Immature natural killer cell (primary cell): Measurements from ENCODE around the gene ACSF2. TPM values are rescaled to one million over a fixed set of nuclear protein-coding genes. Genes with fewer than 3 reads are reported as not detected.

ENCODE experiments used
- DNase-seq, 3 donors: peaks; one replicate each; pipeline ENCODE4 v3.0.0; 2022; ENCODE audit warnings: mixed read lengths in 1 of 3
- H3K27ac Mint-ChIP-seq, 6 donors: one replicate each; pipeline ENCODE4 v1.8.0; 2020; ENCODE audit warnings: mixed read lengths in 6 of 6, mild to moderate bottlenecking in 5 of 6, inconsistent platforms in 4 of 6, moderate library complexity in 3 of 6
- H3K27me3 Mint-ChIP-seq, 3 donors: one replicate each; pipeline ENCODE4 v1.8.0; 2020 to 2021; ENCODE audit warnings: low read depth in 3 of 3, mild to moderate bottlenecking in 3 of 3, mixed read lengths in 3 of 3, moderate library complexity in 3 of 3, inconsistent platforms in 1 of 3
- H3K36me3 Mint-ChIP-seq, 3 donors: one replicate each; pipeline ENCODE4 v1.8.0; 2020; ENCODE audit warnings: mixed read lengths in 3 of 3, inconsistent platforms in 2 of 3, mild to moderate bottlenecking in 2 of 3
- H3K4me1 Mint-ChIP-seq, 2 donors: one replicate each; pipeline ENCODE4 v1.8.0; 2020; ENCODE audit warnings: inconsistent platforms in 2 of 2, mild to moderate bottlenecking in 2 of 2, mixed read lengths in 2 of 2, moderate library complexity in 1 of 2
- H3K4me3 Mint-ChIP-seq, 5 donors: one replicate each; pipeline ENCODE4 v1.8.0; 2020; ENCODE audit warnings: mild to moderate bottlenecking in 5 of 5, mixed read lengths in 5 of 5, inconsistent platforms in 3 of 5, moderate library complexity in 3 of 5
- H3K9me3 Mint-ChIP-seq, 6 donors: one replicate each; pipeline ENCODE4 v1.8.0; 2020; ENCODE audit warnings: mild to moderate bottlenecking in 6 of 6, mixed read lengths in 6 of 6, inconsistent platforms in 4 of 6, moderate library complexity in 3 of 6
- polyA plus RNA-seq, 3 donors: library from polyadenylated mRNA; unstranded; fragments of 300-500 nt; fragmentation: Illumina TruSeq; gene quantifications; one replicate each; pipeline ENCODE4 v1.2.3, GENCODE V29; 2021

ACSF2 gene
- polyA plus RNA-seq, 3 donors from 2014 or later = 4.8 to 11.1 (median 5.4) TPM

- no peaks in the 10 kb centered on the region for H3K36me3 Mint-ChIP-seq
- H3K27ac Mint-ChIP-seq = no peak overlapping the region
- DNase-seq = no peak
- H3K4me1 Mint-ChIP-seq = no peaks in the 10 kb centered on the region
- no peak overlapping the region for H3K4me3 Mint-ChIP-seq
- H3K27me3 Mint-ChIP-seq = peaks cover 2 to 3% (median 3%) of the 10 kb centered on the region in 3 donors
- H3K9me3 Mint-ChIP-seq = no peaks in the 10 kb centered on the region
These were observed 92.5 kb downstream of the ACSF2 start for GRCh38 chr17:50518384-50519023.

- Mint-ChIP-seq H3K27ac (no peak overlapping the region), H3K36me3 (no peaks in the 10 kb centered on the region), H3K27me3 (peaks cover 2 to 3% (median 3%) of the 10 kb centered on the region in 3 donors), H3K4me1 (no peaks in the 10 kb centered on the region), H3K9me3 (no peaks in the 10 kb centered on the region), H3K4me3 (no peak overlapping the region)
- DNase-seq = no peak
These were observed 93.3 kb downstream of the ACSF2 start for GRCh38 chr17:50519141-50519834.

GRCh38 chr17:50520483-50520882 lies 94.5 kb downstream of the ACSF2 start:
- no peak overlapping the region for H3K27ac Mint-ChIP-seq
- H3K36me3 Mint-ChIP-seq = no peaks in the 10 kb centered on the region
- H3K9me3 Mint-ChIP-seq = no peaks in the 10 kb centered on the region
- H3K4me1 Mint-ChIP-seq = no peaks in the 10 kb centered on the region
- H3K4me3 Mint-ChIP-seq = no peak overlapping the region
- DNase-seq = no peak
- peaks cover 0 to 3% (median 2%) of the 10 kb centered on the region in 3 donors for H3K27me3 Mint-ChIP-seq

- Mint-ChIP-seq H3K27ac (no peak overlapping the region), H3K27me3 (peaks cover 0 to 4% (median 2%) of the 10 kb centered on the region in 3 donors), H3K9me3 (no peaks in the 10 kb centered on the region), H3K4me1 (no peaks in the 10 kb centered on the region), H3K36me3 (no peaks in the 10 kb centered on the region), H3K4me3 (no peak overlapping the region)
- DNase-seq = no peak
These were observed 95.5 kb downstream of the ACSF2 start for GRCh38 chr17:50521514-50521913.

- no peak overlapping the region for H3K27ac Mint-ChIP-seq
- no peak for DNase-seq
- H3K4me1 Mint-ChIP-seq = no peaks in the 10 kb centered on the region
- H3K36me3 Mint-ChIP-seq = no peaks in the 10 kb centered on the region
- H3K9me3 Mint-ChIP-seq = no peaks in the 10 kb centered on the region
- H3K4me3 Mint-ChIP-seq = no peak overlapping the region
- H3K27me3 Mint-ChIP-seq = peaks cover 0 to 4% (median 2%) of the 10 kb centered on the region in 3 donors
These were observed 96.7 kb downstream of the ACSF2 start for GRCh38 chr17:50522766-50523165.

- Mint-ChIP-seq H3K27ac (no peak overlapping the region), H3K9me3 (no peaks in the 10 kb centered on the region)
These were observed 97.2 kb downstream of the ACSF2 start for GRCh38 chr17:50523208-50523607.

More at GRCh38 chr17:50523208-50523607, 97.2 kb downstream of the ACSF2 start:
- no peak for DNase-seq
- no peaks in the 10 kb centered on the region for H3K4me1 Mint-ChIP-seq
- no peak overlapping the region for H3K4me3 Mint-ChIP-seq
- H3K27me3 Mint-ChIP-seq = peaks cover 0 to 2% (median 2%) of the 10 kb centered on the region in 3 donors
- no peaks in the 10 kb centered on the region for H3K36me3 Mint-ChIP-seq

Other genes with a start within 250 kb of the ACSF2 start
- not detected for gene COL1A1, start 224.6 kb upstream of the ACSF2 start, polyA plus RNA-seq
- not detected for gene TMEM92, start 151.8 kb upstream of the ACSF2 start, polyA plus RNA-seq
- 10 to 100 TPM in 1 of 3 donors, 1 to 10 TPM in 2; 6.8 to 17.4 (median 7.1) TPM for gene XYLT2, start 80.1 kb upstream of the ACSF2 start, polyA plus RNA-seq
- gene MRPL27, start 53.0 kb upstream of the ACSF2 start, polyA plus RNA-seq = 10 to 100 TPM; 47.8 to 69.1 (median 49.4) TPM
- under 1 TPM in 2 of 3 donors, not detected in 1; 0.47 to 0.85 TPM for gene EME1, start 53.0 kb upstream of the ACSF2 start, polyA plus RNA-seq
- 10 to 100 TPM; 16.8 to 30.3 (median 23.9) TPM for gene LRRC59, start 28.7 kb upstream of the ACSF2 start, polyA plus RNA-seq
- gene CHAD, start 42.7 kb downstream of the ACSF2 start, polyA plus RNA-seq = not detected
- gene RSAD1, start 52.6 kb downstream of the ACSF2 start, polyA plus RNA-seq = 10 to 100 TPM; 50.5 to 54.2 (median 54.1) TPM
- under 1 TPM in 1 of 3 donors, not detected in 2; 1.00 TPM for gene MYCBPAP, start 82.2 kb downstream of the ACSF2 start, polyA plus RNA-seq
- gene EPN3, start 106.5 kb downstream of the ACSF2 start, polyA plus RNA-seq = not detected
- gene SPATA20, start 121.0 kb downstream of the ACSF2 start, polyA plus RNA-seq = 10 to 100 TPM in 1 of 3 donors, 1 to 10 TPM in 2; 9.8 to 23.0 (median 9.9) TPM
- not detected for gene CACNA1G, start 134.5 kb downstream of the ACSF2 start, polyA plus RNA-seq
- 1 to 10 TPM in 1 of 3 donors, under 1 TPM in 1, not detected in 1; 0.52 to 1.2 TPM for gene ABCC3, start 208.7 kb downstream of the ACSF2 start, polyA plus RNA-seq